HG03432 (cell line): ENCODE measurements around the gene NELFCD.
"Not testable (repeated sequence)": the region's sequence is repeated elsewhere in the genome, so short reads cannot be mapped to it uniquely, and the experiment has no call there.

Experiments used
- ATAC-seq: cut with Tn5 transposase; IDR thresholded peaks from one replicate; pipeline ENCODE4 v1.9.1; 2021; ENCODE audit warnings: mild to moderate bottlenecking, moderate library complexity; ENCODE audit not compliant: unreplicated experiment

NELFCD gene, protein sequence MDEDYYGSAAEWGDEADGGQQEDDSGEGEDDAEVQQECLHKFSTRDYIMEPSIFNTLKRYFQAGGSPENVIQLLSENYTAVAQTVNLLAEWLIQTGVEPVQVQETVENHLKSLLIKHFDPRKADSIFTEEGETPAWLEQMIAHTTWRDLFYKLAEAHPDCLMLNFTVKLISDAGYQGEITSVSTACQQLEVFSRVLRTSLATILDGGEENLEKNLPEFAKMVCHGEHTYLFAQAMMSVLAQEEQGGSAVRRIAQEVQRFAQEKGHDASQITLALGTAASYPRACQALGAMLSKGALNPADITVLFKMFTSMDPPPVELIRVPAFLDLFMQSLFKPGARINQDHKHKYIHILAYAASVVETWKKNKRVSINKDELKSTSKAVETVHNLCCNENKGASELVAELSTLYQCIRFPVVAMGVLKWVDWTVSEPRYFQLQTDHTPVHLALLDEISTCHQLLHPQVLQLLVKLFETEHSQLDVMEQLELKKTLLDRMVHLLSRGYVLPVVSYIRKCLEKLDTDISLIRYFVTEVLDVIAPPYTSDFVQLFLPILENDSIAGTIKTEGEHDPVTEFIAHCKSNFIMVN

GRCh38 chr20:58980711-58981627, at the start of gene NELFCD:
Gene NELFCD (plus strand): TSS chr20:58981256. CDS start chr20:58981310, 54 bp downstream.
- ATAC-seq: peak; percentile 85

DNA sequence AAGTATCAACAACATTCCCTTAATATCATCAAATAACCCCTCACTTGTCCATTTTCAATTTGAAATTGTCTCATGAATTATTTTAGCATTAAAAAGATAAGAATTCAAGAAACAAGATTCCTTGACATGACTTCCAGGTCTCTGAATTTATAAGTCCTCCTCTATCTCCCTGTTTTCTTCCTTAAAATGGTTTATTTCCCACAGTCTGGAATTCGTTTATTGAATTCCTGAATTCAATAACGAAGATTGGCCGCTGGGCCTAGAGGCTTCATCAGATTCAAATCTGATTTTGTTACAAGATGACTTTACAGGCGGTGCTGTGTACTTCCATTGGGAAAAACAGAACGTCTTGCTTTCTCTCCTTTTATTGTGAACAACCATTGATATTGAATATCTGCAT, 48.9 kb upstream of the NELFCD start:
- no peak for ATAC-seq

GRCh38 chr20:58938078-58938477, 43.0 kb upstream of the NELFCD start:
- no peak for ATAC-seq

- no peak for ATAC-seq
Observed at GRCh38 chr20:58938541-58938940, 42.5 kb upstream of the NELFCD start.

- ATAC-seq: no peak
Observed at GRCh38 chr20:58941471-58941870, 39.6 kb upstream of the NELFCD start.

GRCh38 chr20:58942549-58942948, 38.5 kb upstream of the NELFCD start:
- ATAC-seq: no peak

DNA sequence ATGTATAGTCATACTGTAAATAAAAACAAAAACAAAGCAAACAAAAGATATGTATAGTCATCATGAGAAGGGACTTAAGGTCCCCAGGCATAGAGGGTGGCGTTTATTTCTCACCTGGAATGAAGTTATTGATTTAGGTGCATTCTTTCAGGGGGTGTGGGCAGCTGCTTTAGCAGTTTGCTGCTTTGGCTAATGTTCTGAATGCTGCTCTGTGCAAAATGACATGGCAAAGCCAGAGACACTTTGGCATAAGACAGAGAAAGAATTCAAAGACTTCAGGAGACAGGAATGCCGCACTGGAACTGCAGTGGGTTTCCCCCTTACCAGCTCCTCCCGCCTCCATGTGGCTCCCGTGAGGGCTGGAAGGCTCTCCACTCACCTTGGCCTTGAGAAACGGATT, 36.4 kb upstream of the NELFCD start:
- ATAC-seq: no peak

DNA sequence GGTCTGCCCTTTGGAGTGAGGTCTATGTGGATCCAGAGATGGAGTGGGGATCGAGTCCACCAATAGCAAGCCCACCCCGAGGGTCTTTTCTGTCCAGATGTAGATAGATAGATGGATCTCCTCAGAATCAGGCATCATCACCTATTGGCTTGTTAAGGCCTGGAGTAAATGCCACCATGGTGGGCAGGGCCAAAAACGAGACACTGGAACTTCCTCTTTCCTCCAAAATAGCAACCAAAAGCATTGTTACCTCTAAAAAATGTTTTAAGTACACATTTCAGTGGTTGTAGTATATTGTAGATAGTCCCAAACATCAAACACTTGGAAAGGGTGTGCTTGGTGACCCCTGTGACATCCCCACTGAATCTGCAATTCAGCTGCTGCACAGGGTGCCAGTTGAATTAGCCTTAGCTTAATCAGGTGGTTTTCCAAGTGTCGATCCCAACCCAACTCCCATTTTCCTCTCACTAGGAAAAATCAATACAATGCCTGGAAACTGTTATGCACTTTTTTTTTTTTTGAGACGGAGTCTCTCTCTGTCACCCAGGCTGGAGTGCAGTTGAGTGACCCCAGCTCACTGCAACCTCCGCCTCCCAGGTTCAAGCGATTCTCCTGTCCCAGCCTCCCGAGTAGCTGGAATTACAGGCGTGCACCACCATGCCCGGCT, 35.0 kb upstream of the NELFCD start:
- ATAC-seq: no peak

DNA sequence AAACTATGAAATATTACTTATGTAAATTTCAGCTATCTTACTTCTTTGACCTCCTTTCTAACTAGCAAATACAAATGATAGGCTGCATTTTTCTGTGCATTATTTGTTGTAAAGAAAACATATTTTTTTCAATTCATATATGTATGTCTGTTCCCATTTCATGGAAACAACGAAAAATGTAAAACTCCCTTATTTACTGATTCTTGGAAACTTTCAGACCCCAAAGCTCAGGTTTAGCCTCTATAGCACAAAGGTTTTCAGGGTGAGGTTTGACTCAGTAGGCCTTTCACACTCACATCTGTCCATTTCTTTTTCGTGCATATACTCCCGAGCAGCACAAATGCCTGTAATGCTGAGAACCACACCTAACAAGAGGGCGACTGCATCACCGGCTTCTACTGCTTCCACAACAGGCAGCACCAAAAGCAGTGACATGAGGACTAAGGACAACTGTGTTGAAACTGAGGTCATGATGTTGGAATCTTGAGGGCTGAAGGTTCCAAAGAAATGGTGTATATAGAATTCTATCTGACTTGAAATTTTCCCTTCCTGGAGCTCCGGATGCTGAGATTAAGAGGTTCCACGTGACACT, 33.2 kb upstream of the NELFCD start:
- ATAC-seq: not testable (repeated sequence)

- ATAC-seq: no peak
Observed at GRCh38 chr20:58950603-58951002, 30.5 kb upstream of the NELFCD start.

- ATAC-seq: no peak
Observed at GRCh38 chr20:58953050-58953449, 28.0 kb upstream of the NELFCD start.

- ATAC-seq: no peak
Observed at GRCh38 chr20:58956078-58956477, 25.0 kb upstream of the NELFCD start.

GRCh38 chr20:58959652-58960051, 21.4 kb upstream of the NELFCD start:
- ATAC-seq: no peak

GRCh38 chr20:58963060-58963584, 17.9 kb upstream of the NELFCD start:
- ATAC-seq: no peak

DNA sequence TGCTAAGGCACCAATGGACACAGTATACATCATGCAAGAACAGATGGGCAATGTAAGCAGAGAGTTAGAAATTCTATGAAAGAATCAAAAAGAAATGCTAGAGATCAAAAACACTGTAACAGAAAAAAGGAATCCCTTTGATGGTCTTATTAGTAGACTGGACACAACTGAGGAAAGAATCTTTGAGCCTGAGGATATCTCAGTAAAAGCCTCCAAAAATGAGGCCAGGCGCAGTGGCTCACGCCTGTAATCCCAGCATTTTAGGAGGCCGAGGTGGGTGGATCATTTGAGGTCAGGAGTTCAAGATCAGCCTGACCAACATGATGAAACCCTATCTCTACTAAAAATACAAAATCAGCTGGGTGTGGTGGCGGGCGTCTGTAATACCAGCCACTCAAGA, 17.1 kb upstream of the NELFCD start:
- not testable (repeated sequence) for ATAC-seq

- no peak for ATAC-seq
Observed at GRCh38 chr20:58965270-58966064, 15.6 kb upstream of the NELFCD start.

DNA sequence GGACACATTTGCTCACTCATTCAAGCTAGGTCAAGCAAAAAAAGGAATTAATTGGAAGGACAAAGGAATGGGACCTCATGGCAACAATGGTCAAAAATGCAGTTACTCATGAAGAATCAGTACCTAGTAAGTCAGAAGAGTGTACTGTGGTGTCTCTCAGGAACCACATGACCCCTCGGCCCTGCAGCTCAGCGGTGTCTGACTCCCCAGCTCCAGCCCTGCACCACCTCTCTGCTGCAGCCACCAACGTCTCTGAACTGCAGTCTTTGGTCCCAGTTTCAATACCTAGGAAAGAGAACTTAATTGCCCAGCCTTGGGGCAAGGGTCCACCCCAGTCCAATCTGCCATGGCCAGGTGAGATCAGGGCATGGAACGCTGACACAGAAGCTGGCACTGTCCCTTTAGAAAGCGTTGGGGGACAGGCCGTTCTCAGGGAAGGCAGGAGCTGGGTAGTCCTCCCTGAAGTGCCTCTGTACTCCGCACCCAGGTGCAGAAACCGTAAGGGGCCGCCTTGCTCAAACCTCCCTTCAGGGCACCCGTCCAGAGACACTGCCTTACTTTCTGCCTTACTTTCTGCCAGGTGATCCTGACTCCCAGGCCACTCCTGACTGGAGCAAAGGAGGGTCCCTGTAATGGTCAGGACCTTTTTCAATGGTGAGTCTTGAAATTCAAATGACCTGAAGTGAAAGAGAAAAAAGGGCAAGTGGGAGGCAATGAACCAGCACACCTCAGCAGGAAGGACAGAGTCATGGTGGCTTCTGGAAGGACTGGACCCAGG, 13.2 kb upstream of the NELFCD start:
- no peak for ATAC-seq

- ATAC-seq: no peak
Observed at GRCh38 chr20:58969439-58969838, 11.6 kb upstream of the NELFCD start.

GRCh38 chr20:58970146-58970545, 10.9 kb upstream of the NELFCD start:
- no peak for ATAC-seq
